Stimulated activated CD8-positive, alpha-beta memory T cell treated with anti-CD3 and anti-CD28 coated beads, Interleukin-7, amount 100 ng/mL, for 1 hour (primary cell): ENCODE results near the gene PRKACA.

Experiments used
- DNase-seq, 2 donors: peaks; one replicate each; pipeline ENCODE4 v3.0.0-alpha.2; 2020; ENCODE audit warnings: low read depth in 2 of 2

Gene PRKACA

DNA sequence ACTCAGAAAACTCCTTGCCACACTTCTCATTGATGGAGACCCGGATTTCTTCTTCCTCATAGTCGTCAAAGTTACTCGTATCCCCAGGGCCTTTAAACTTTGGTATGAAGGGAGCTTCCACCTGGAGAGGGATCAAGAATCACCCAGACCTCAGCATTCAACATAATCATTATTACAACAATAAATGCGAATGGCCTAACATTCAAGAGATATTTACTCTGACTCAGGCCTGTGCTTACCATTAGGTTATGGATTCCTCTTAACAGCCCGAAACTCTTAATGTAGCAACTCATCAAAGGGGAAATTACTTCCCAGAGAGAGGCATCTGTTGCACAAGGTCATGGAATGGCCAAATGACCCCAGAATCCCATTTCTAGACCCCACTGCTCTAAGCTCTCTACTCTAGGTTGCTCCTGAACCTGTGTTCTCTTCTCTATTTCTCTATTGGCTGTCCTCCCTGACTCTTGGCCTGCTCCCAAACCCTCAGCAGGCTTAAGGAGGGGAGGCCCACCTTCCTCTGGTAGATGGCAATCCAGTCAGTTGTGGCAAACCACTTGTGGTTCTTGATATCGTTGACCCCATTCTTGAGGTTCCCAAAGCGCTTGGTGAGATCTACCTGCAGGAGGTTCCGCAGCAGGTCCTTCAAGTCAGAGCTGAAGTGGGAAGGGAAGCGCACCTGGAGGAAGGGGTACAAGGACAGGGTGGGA, 24.3 kb downstream of the PRKACA start:
- no peak for DNase-seq

DNA sequence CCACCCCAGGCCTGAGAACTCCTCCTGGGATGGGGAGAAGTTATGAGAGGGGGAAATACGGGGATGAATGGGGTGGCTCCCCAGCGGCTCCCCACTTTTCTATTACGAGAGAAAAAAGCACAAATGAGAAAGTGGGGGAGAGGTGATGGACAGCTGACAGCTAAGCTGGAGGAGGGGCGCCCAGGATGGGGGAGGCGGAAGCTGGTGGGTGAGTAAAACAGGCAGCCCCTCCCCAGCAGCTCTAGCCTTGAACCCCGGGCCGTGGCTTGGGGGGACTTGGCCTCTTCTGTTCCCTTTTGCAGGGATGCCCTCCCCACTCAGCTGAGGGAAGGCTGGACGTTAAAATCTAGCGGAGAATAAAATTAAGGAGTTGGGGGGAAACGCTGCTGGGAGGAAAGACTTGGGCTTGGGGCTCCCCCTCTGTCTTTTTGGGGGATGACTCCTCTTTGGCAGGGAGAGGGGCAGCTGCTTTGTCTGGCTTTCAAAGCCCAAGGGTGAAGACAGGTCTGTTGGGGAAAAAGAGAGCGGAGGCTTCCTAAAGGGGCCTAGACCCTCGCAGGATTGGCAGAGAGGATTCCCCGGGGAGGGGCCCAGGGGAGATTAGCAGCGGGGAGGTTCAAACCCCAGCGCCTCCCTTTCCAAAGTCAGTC, 25.6 kb downstream of the PRKACA start:
- no peak for DNase-seq

GRCh38 chr19:14091081-14091812, 26.3 kb downstream of the PRKACA start:
- DNase-seq = no peak

GRCh38 chr19:14090509-14091080, 27.0 kb downstream of the PRKACA start, which contains the start of gene SAMD1:
SAMD1 (minus strand) TSS chr19:14090751.
- DNase-seq = peak; percentile 73 to 75

DNA sequence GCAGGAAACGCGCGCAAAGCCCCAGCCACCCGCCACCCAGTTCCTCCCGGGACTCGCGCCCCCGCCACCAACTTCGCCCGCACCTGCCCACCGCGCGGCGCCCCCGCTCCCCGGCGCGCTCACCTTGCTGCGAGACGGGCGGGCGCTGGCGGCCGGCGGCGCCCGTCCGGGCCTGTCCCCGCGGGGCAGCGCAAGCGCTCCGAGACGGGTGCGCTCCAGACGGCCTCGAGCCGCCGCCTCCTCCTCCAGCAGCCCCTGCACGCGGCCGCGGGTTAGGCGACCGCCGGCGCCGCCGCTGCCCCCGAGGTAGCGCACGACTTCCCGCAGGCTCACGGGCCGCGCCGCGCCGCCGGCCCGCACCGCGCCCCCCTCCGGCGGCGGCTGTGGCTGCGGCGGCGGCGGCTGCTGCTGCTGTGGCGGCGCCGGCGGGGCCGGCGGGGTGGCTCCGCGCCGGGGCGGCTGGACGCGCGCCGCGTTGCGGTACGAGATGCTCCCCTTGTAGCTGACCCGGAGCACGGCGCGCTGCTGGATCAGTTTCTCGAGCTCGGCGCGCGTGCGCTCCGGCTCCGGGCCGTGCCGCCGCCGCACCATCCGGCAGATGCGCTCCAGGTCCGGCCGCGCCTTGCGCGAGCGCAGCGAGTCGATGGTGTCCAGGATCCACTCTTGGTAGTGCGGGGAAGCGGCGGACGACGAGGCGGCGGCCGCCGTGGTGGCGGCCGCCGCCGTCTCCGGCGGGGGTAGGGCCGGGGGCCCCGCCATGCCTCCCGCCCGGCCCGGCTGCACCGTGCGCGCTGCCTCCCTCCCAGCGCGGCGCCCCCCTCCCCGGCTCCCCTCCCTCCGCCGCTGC, 27.7 kb downstream of the PRKACA start:
- no peak for DNase-seq

- DNase-seq = no peak
Measured at GRCh38 chr19:14089412-14089661, 28.2 kb downstream of the PRKACA start.

GRCh38 chr19:14088634-14089411, 28.7 kb downstream of the PRKACA start:
- DNase-seq = no peak

GRCh38 chr19:14086098-14086497, 31.5 kb downstream of the PRKACA start:
- no peak for DNase-seq

DNA sequence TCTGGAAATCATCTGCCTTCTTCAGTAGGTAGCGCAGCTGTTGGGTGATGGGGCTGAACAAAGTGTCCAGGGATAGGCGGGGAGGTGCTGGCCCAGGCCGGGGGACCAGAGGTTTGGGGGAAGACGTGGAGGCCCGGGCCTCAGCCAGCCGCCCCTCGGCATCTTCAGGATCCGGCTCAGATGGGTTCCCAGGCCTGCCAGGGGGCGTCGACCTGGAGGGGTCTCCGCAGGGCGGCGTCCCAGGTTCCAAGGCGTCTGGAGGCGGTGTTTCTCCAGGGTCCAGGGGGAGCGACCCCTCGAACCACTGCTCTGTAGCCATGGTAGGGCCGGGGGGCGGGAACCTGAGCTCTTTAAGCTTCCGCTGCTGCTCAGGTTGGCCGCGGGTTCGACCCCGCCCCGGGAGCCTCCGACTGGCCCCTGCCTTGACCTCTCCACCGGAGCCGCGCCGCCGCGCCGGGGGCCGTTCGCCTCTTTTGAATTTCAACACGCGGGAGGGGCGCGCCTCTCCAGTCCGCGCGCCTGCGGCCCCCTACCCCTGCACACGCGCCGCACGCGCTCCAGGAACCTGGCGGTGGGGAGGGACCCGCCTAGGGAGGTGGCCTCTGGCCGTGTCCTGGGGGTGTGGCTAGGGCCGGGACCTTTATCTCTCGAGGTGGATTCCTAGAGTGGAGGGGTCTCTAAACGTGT, 32.1 kb downstream of the PRKACA start, which contains the start of gene C19orf67:
TSS of gene C19orf67 (minus strand) at position 475 of the 687 bp plus-strand sequence. CDS start at position 319, 156 bp downstream.
- no peak for DNase-seq

GRCh38 chr19:14082675-14082960, 34.9 kb downstream of the PRKACA start:
- no peak for DNase-seq

GRCh38 chr19:14081797-14082674, 35.5 kb downstream of the PRKACA start:
- DNase-seq = no peak

DNA sequence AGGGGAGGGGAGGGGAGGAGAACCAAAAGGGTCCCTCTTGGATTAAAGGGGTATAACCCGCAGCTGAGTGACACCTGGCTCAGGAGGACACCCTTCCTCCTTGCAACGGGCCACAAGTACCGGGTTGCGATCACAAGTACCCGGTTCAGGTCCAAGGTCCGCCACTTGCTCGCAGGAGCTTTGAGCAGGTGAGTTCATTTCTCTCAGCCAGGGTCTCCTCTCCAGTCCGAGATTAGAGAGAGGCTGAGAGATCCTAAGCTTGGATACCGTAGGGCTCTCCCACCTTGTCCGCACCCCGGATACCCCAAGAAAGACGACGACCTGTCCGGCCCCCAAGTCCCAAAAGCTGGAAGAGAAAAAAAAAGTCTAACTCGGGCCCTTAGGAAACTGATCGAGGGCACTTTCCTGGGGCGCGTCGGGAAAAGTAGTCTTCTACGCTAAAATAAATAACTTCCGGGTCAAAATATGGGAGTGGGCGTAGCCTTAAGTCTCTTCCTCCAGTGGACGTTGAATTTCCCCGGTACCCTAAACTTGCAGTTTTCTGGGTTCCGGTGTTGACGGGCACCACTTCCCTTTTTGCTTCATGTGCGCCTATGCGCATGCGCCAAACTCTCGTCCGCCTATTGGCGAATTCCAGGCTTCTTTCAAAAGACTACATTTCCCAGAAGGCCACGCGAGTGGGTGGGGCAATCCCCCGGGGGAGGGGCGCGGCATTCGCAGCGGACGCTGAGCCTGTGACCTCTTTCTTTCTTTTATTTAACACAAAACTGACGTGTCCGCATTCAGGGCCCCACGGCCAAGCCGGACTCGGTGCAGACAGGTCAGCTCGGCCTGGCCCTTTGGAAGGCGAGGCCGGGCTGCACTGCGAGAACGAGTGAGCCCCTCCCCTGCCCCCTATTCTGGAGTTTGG, 36.4 kb downstream of the PRKACA start:
- peak; percentile 99 for DNase-seq

GRCh38 chr19:14078411-14078810, 39.2 kb downstream of the PRKACA start:
- DNase-seq = no peak

DNA sequence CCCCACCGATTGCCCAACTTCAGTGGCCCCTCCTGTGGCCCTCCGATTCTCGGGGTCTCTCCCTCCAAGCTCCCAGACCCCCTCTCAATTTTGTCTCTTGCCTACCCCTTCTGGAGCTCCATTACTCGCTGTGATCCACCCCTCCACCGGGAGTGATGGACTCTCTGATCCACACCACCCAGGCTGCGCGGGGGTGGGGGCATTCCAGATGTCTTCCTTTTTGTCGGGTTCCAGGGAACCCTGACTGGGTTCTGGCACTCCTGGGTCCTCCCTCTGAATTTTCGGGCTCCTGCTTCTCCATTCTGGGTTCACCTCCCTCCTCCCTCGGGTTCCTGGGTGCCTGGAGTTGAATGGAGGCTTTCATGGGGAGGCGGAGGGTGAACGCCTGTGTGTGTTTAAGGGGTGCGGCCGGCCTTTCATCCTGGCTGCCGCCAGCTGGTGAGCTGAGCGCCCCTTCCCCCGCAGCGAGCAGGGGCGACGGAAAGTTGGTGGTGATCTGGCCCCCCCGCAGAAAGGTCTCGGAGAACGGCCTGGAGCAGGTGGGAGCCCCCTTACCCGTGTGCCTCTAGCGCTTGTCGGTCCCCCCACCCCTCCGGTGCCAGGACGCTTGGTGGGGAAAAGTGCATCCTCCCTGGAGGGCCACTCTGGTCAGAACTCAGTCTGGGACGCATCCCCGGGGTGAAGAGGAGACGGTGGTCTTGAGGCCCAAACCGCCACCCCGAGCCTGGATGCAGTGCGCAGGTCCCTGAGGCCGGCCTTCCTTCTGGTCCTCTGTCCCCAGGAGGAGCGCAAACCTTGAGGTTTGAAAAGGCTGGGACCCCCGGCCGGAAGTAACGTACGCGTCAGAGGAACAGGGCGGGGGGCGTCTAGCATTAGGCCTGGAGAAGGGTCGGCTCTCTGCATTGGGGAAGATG, 43.4 kb downstream of the PRKACA start:
- no peak for DNase-seq

GRCh38 chr19:14073261-14073924, 44.2 kb downstream of the PRKACA start:
- DNase-seq = peak; percentile 41 to 50

- no peak for DNase-seq
Measured at GRCh38 chr19:14072535-14073260, 44.9 kb downstream of the PRKACA start, which contains the start of gene MISP3. MISP3 (plus strand) TSS chr19:14072786; CDS start chr19:14073310, 524 bp downstream.
